Transverse colon (tissue), 4 donors: ENCODE measurements around the gene NGLY1. TPM values are rescaled to one million over a fixed set of nuclear protein-coding genes. Genes with fewer than 3 reads are reported as not detected.
A peak's percentile ranks its signal among the peaks of the same experiment; 100 is the strongest.

Experiments
- DNase-seq: peaks from one replicate; pipeline ENCODE4 v3.0.0-alpha.2; 2019
- H3K27ac ChIP-seq, 4 donors: fragments of 200-600 bp; sonication (generic); 2 replicates each; pipeline ENCODE4 v1.5.1; 2016 to 2018; ENCODE audit warnings: inconsistent platforms in 4 of 4
- H3K27me3 ChIP-seq: fragments of 200-600 bp; sonication (generic); 2 replicates; pipeline ENCODE4 v1.5.1; 2017; ENCODE audit warnings: inconsistent platforms
- H3K36me3 ChIP-seq, 4 donors: fragments of 200-600 bp; sonication (generic); 2 replicates each; pipeline ENCODE4 v1.5.1; 2017 to 2019; ENCODE audit warnings: inconsistent platforms in 4 of 4
- H3K4me1 ChIP-seq, 4 donors: fragments of 200-600 bp; sonication (generic); 2 replicates each; pipeline ENCODE4 v1.5.1; 2017 to 2020; ENCODE audit warnings: inconsistent platforms in 4 of 4
- H3K4me3 ChIP-seq, 4 donors: fragments of 200-600 bp; sonication (generic); 1 replicate in 1 of 4; 2 replicates in 3 of 4; pipeline versions ENCODE4 v1.5.1 to v1.6.1; 2017 to 2019; ENCODE audit warnings: inconsistent platforms in 4 of 4
- H3K9me3 ChIP-seq, 2 donors: fragments of 200-600 bp; sonication (generic); 2 replicates each; pipeline ENCODE4 v1.5.1; 2017 to 2019; ENCODE audit warnings: inconsistent platforms in 2 of 2
- CTCF ChIP-seq, 5 experiments: fragments of 200-600 bp in 3 of 5; fragments of 450-650 bp in 2 of 5; sonication (generic) in 3 of 5; IDR thresholded peaks; 1 replicate in 2 of 5; 2 replicates in 3 of 5; pipeline ENCODE4 v1.5.1; 2016 to 2017; ENCODE audit warnings: antibody characterized with exemption in 5 of 5, inconsistent platforms in 3 of 5, mild to moderate bottlenecking in 2 of 5, moderate library complexity in 1 of 5
- EP300 ChIP-seq: sonication (generic); formaldehyde crosslinking; IDR thresholded peaks from one replicate; pipeline ENCODE4 v1.6.1; 2017; ENCODE audit warnings: antibody characterized with exemption, low read depth
- POLR2A ChIP-seq: fragments of 450-650 bp; IDR thresholded peaks from one replicate; pipeline ENCODE4 v1.6.1; 2016; ENCODE audit warnings: antibody characterized with exemption, mild to moderate bottlenecking, moderate library complexity
- POLR2AphosphoS5 ChIP-seq, 3 donors: sonication (generic); formaldehyde crosslinking; IDR thresholded peaks; one replicate each; pipeline ENCODE4 v1.6.1; 2016; ENCODE audit warnings: antibody characterized with exemption in 3 of 3
- WGBS, 2 donors: methylation state at CpG; one replicate each; pipeline ENCODE4 v1.1.5; 2018; ENCODE audit warnings: low coverage in 1 of 2; 5-methylcytosine and 5-hydroxymethylcytosine counted together
- in situ Hi-C, 4 donors: fragments of 200-750 bp; cut with MboI; loops; one replicate each; pipeline versions ENCODE4 v1.15.0 to v1.15.1; 2017; ENCODE audit warnings: low sequenced_read_pairs in 3 of 4, low pct_ligation_motif_present in 1 of 4, low pct_unique_long_range_greater_than_20kb in 1 of 4
- intact Hi-C: fragments of 100-400 bp; cut with DNase I; formaldehyde crosslinking; loops from one replicate; pipeline ENCODE4 v1.15.1; 2023; ENCODE audit warnings: low total_unique reads
- total RNA-seq, 4 donors: library from RNA; depleted of rRNA; stranded (reverse); fragments of >200 nt; gene quantifications; one replicate each; pipeline ENCODE4 v1.1.0, GENCODE V29; 2016

Gene NGLY1
- total RNA-seq, 4 donors from 2014 or later: 44.9 to 154 (median 55.0) TPM

GRCh38 chr3:25783661-25784512 lies 644 bp upstream of the NGLY1 start:
- 18 to 75% methylated on average over 9 to 34 of the region's 34 CpGs for WGBS, 2 donors
- Histone ChIP-seq H3K36me3 (no peaks in the 10 kb centered on the region), H3K4me1 (peaks cover 7 to 51% (median 27%) of the 10 kb centered on the region in 4 donors), H3K9me3 (no peaks in the 10 kb centered on the region), H3K4me3 (peak overlapping the region; percentile 69 to 87 (median 78)), H3K27ac (peak overlapping the region; percentile 89 to 96 (median 92)), H3K27me3 (no peaks in the 10 kb centered on the region)
- DNase-seq: no peak
- in situ Hi-C loops: loop anchor here in 2 of 4 donors (10.0 to 25.0 kb wide), 2 partner anchors 119 to 122 kb away; partner anchors contain the start of gene TOP2B (in 2 of the 2)
- intact Hi-C loops: no loop called here
- TF ChIP-seq POLR2A (no peak), CTCF (IDR thresholded peaks at IDR 0.05) (peak in 1 of 5 experiments; percentile 18)

DNA sequence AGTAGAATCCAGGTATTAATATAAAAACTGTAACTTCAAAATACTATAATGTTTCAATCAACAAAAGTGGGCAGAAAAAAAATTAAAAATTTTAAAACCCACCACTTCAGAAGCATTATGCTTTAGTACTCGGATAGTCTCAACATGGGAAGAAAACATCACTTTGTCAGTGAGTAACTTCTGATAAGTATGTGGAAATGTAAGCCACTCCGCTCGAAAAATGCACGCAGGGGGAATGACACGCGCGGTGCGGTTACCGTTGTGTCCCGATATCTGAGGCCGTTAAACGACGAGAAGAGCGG lies 656 bp downstream of the NGLY1 start:
- H3K27ac ChIP-seq: peak overlapping the region; percentile 89 to 96 (median 92)
- H3K4me1 ChIP-seq: peaks cover 7 to 38% (median 19%) of the 10 kb centered on the region in 4 donors
- in situ Hi-C loops (loop anchor here in 2 of 4 donors (10.0 to 25.0 kb wide), 2 partner anchors 118 to 120 kb away; partner anchors contain the start of gene TOP2B (in 2 of the 2)), intact Hi-C loops (no loop called here)
- DNase-seq: no peak
- WGBS, 2 donors: 0% methylated on average over 8 to 14 of the region's 14 CpGs
- peak overlapping the region; percentile 62 to 87 (median 74) for H3K4me3 ChIP-seq
- H3K36me3 ChIP-seq: peaks cover 0 to 8% (median 0%) of the 10 kb centered on the region in 4 donors
- no peaks in the 10 kb centered on the region for H3K9me3 ChIP-seq
- TF ChIP-seq CTCF (IDR thresholded peaks at IDR 0.05): no peak
- TF ChIP-seq POLR2A: no peak
- no peaks in the 10 kb centered on the region for H3K27me3 ChIP-seq

GRCh38 chr3:25781758-25782594 lies 1.3 kb downstream of the NGLY1 start:
- Histone ChIP-seq H3K9me3 (no peaks in the 10 kb centered on the region), H3K4me1 (peaks cover 7 to 31% (median 16%) of the 10 kb centered on the region in 4 donors), H3K4me3 (peak overlapping the region in 3 of 4 donors; percentile 69 to 87 (median 79)), H3K36me3 (peaks cover 0 to 11% (median 0%) of the 10 kb centered on the region in 4 donors), H3K27me3 (no peaks in the 10 kb centered on the region), H3K27ac (peak overlapping the region in 3 of 4 donors; percentile 89 to 96 (median 89))
- intact Hi-C loops (no loop called here), in situ Hi-C loops (loop anchor here in 2 of 4 donors (10.0 to 25.0 kb wide), 2 partner anchors 117 to 120 kb away; partner anchors contain the start of gene TOP2B (in 2 of the 2))
- no peak for DNase-seq
- WGBS, 2 donors: 45 to 67% methylated on average over 2 to 3 of the region's 3 CpGs
- TF ChIP-seq CTCF (IDR thresholded peaks at IDR 0.05) (no peak), POLR2AphosphoS5 (IDR thresholded peaks at IDR 0.05) (no peak), EP300 (no peak), POLR2A (no peak)
